Astrocyte (in vitro differentiated cells and primary cell): ENCODE measurements around the gene RO60. TPM values are rescaled to one million over a fixed set of nuclear protein-coding genes. Genes with fewer than 3 reads are reported as not detected.
A peak's percentile ranks its signal among the peaks of the same experiment; 100 is the strongest.

ENCODE experiments used
- DNase-seq: peaks from one replicate; pipeline ENCODE4 v3.0.0-alpha.2; 2010; ENCODE audit warnings: low read depth
- FAIRE-seq: peaks from 2 replicates; lab custom pipeline; 2011; peaks lifted over from hg19 to GRCh38; lab: Jason Lieb, UNC
- H2AFZ ChIP-seq: 2 replicates; pipeline ENCODE4 v1.6.0; 2012; ENCODE audit warnings: low read depth, low read length, inconsistent platforms
- H3K27ac ChIP-seq: 2 replicates; pipeline ENCODE4 v1.5.1; 2011; ENCODE audit warnings: low read depth, low read length, inconsistent platforms
- H3K27me3 ChIP-seq: 2 replicates; pipeline ENCODE4 v1.6.0; 2011; ENCODE audit warnings: low read length, inconsistent platforms; ENCODE audit not compliant: insufficient read depth
- H3K36me3 ChIP-seq: 2 replicates; pipeline ENCODE4 v1.5.1; 2011; ENCODE audit warnings: low read length, inconsistent platforms; ENCODE audit not compliant: insufficient read depth
- H3K4me1 ChIP-seq: 2 replicates; pipeline ENCODE4 v1.5.1; 2011; ENCODE audit warnings: low read length, inconsistent platforms; ENCODE audit not compliant: insufficient read depth
- H3K4me2 ChIP-seq: 2 replicates; pipeline ENCODE4 v1.6.0; 2012; ENCODE audit warnings: low read length, inconsistent platforms
- H3K4me3 ChIP-seq: 2 replicates; pipeline ENCODE4 v1.5.1; 2011; ENCODE audit warnings: low read depth, mild to moderate bottlenecking, low read length, inconsistent platforms; ENCODE audit not compliant: insufficient read depth
- H3K79me2 ChIP-seq: 2 replicates; pipeline ENCODE4 v1.6.0; 2012; ENCODE audit warnings: mild to moderate bottlenecking, low read length, inconsistent platforms; ENCODE audit not compliant: insufficient read depth
- H3K9ac ChIP-seq: 2 replicates; pipeline ENCODE4 v1.6.0; 2012; ENCODE audit warnings: mild to moderate bottlenecking, low read length, inconsistent platforms
- H3K9me3 ChIP-seq: 2 replicates; pipeline ENCODE4 v1.5.1; 2012; ENCODE audit warnings: low read depth, mild to moderate bottlenecking, low read length, inconsistent platforms; ENCODE audit not compliant: insufficient read depth
- H4K20me1 ChIP-seq: 2 replicates; pipeline ENCODE4 v1.6.0; 2012; ENCODE audit warnings: low read length, inconsistent platforms; ENCODE audit not compliant: insufficient read depth
- H3K27ac Mint-ChIP-seq: one replicate; pipeline ENCODE4 v1.8.0; 2021; ENCODE audit warnings: mild to moderate bottlenecking, mixed read lengths; ENCODE audit not compliant: unreplicated experiment
- H3K27me3 Mint-ChIP-seq: one replicate; pipeline ENCODE4 v1.8.0; 2021; ENCODE audit warnings: low read depth, mixed read lengths; ENCODE audit not compliant: unreplicated experiment
- H3K36me3 Mint-ChIP-seq: one replicate; pipeline ENCODE4 v1.8.0; 2021; ENCODE audit warnings: low read depth, mixed read lengths; ENCODE audit not compliant: unreplicated experiment
- H3K4me1 Mint-ChIP-seq: one replicate; pipeline ENCODE4 v1.8.0; 2021; ENCODE audit warnings: low read depth, mixed read lengths; ENCODE audit not compliant: unreplicated experiment
- H3K4me3 Mint-ChIP-seq: one replicate; pipeline ENCODE4 v1.8.0; 2021; ENCODE audit warnings: mild to moderate bottlenecking, moderate library complexity, mixed read lengths; ENCODE audit not compliant: unreplicated experiment
- H3K9me3 Mint-ChIP-seq: one replicate; pipeline ENCODE4 v1.8.0; 2021; ENCODE audit warnings: mild to moderate bottlenecking, mixed read lengths; ENCODE audit not compliant: unreplicated experiment
- CTCF ChIP-seq: IDR thresholded peaks from 2 replicates; pipeline ENCODE4 v1.5.1; 2011; ENCODE audit warnings: low read depth, mild to moderate bottlenecking, inconsistent platforms, low read length, moderate library complexity; ENCODE audit not compliant: insufficient read depth
- EZH2 ChIP-seq: IDR thresholded peaks from 2 replicates; pipeline ENCODE4 v1.6.1; 2012; ENCODE audit warnings: mild to moderate bottlenecking, low read length, inconsistent platforms; ENCODE audit not compliant: insufficient read depth
- total RNA-seq: library from RNA; stranded (reverse); gene quantifications from 2 replicates; pipeline ENCODE4 v1.2.1, GENCODE V29; 2021

Gene RO60
- total RNA-seq, 1 donor from 2014 or later = 134 TPM

- no peak for TF ChIP-seq EZH2
- no peak for TF ChIP-seq CTCF
- H3K27me3 ChIP-seq = no peaks in the 10 kb centered on the region
- no peaks in the 10 kb centered on the region for H3K9me3 ChIP-seq
- H3K9me3 Mint-ChIP-seq = no peaks in the 10 kb centered on the region
- H3K4me1 ChIP-seq = peaks cover 7% of the 10 kb centered on the region
- no peaks in the 10 kb centered on the region for H3K36me3 Mint-ChIP-seq
- peaks cover 35% of the 10 kb centered on the region for H3K79me2 ChIP-seq
- H3K4me3 ChIP-seq = peak within 1 kb of the TSS; percentile 93
- peak within 1 kb of the TSS; percentile 78 for H3K27ac Mint-ChIP-seq
- peak within 1 kb of the TSS; percentile 91 for H3K4me3 Mint-ChIP-seq
- peaks cover 3% of the 10 kb centered on the region for H3K36me3 ChIP-seq
- no peaks in the 10 kb centered on the region for H3K27me3 Mint-ChIP-seq
- peak within 1 kb of the TSS; percentile 90 for H3K9ac ChIP-seq
- peak within 1 kb of the TSS; percentile 87 for H2AFZ ChIP-seq
- H4K20me1 ChIP-seq = peaks cover 7% of the 10 kb centered on the region
- FAIRE-seq (peak; percentile 37), DNase-seq (peak; percentile 76)
- H3K27ac ChIP-seq = peak within 1 kb of the TSS; percentile 90
- H3K4me1 Mint-ChIP-seq = peaks cover 11% of the 10 kb centered on the region
- peak within 1 kb of the TSS; percentile 90 for H3K4me2 ChIP-seq
These were observed 45.8 kb downstream of the RO60 start, which contains the start of gene GLRX2 for GRCh38 chr1:193104907-193105820. Gene GLRX2 (minus strand): TSS chr1:193105414. CDS start chr1:193105382, 32 bp downstream.

- H3K27ac ChIP-seq = peak overlapping the region; percentile 90
- Mint-ChIP-seq H3K27ac (no peak overlapping the region), H3K4me1 (peaks cover 16% of the 10 kb centered on the region), H3K27me3 (no peaks in the 10 kb centered on the region), H3K36me3 (no peaks in the 10 kb centered on the region), H3K4me3 (peak overlapping the region; percentile 83), H3K9me3 (no peaks in the 10 kb centered on the region)
- peak overlapping the region; percentile 87 for H2AFZ ChIP-seq
- no peaks in the 10 kb centered on the region for H3K9me3 ChIP-seq
- H3K79me2 ChIP-seq = peaks cover 35% of the 10 kb centered on the region
- H3K9ac ChIP-seq = peak overlapping the region; percentile 90
- H3K4me2 ChIP-seq = peak overlapping the region; percentile 90
- TF ChIP-seq EZH2 (no peak), CTCF (no peak)
- peaks cover 7% of the 10 kb centered on the region for H4K20me1 ChIP-seq
- DNase-seq (no peak), FAIRE-seq (no peak)
- peak overlapping the region; percentile 93 for H3K4me3 ChIP-seq
- H3K4me1 ChIP-seq = peaks cover 9% of the 10 kb centered on the region
- H3K27me3 ChIP-seq = no peaks in the 10 kb centered on the region
- H3K36me3 ChIP-seq = no peaks in the 10 kb centered on the region
These were observed 46.4 kb downstream of the RO60 start for GRCh38 chr1:193105821-193106177.
